DOHH2 (cell line): ENCODE data around the gene OGFOD2.

Experiments
- CTCF ChIP-seq: fragments of 200-600 bp; sonication (generic); IDR thresholded peaks from one replicate; pipeline ENCODE4 v1.5.1; 2014; ENCODE audit warnings: antibody characterized with exemption, mild to moderate bottlenecking, low read depth, low read length; ENCODE audit not compliant: poor library complexity, severe bottlenecking
- EZH2phosphoT487 ChIP-seq: fragments of 200-600 bp; sonication (generic); IDR thresholded peaks from 2 replicates; pipeline ENCODE4 v1.6.1; 2017; ENCODE audit warnings: borderline replicate concordance, mild to moderate bottlenecking, antibody characterized with exemption, low read length, moderate library complexity, mixed read lengths

- TF ChIP-seq CTCF (no peak), EZH2phosphoT487 (no peak)
These were observed 8.9 kb downstream of the OGFOD2 start for GRCh38 chr12:122983789-122984515.
